H1 (cell line): ENCODE data around the gene TRIM6. TPM values are rescaled to one million over a fixed set of nuclear protein-coding genes. Genes with fewer than 3 reads are reported as not detected.

Experiments used
- CTCF ChIA-PET: fragments of 300-600 bp; sonication (Branson Sonifier 250); formaldehyde crosslinking; loops from one replicate; lab custom pipeline; 2021; ENCODE audit not compliant: partially characterized antibody; lab: Charles Lee
- POLR2A ChIA-PET: fragments of 300-600 bp; sonication (Branson Sonifier 250); formaldehyde crosslinking; loops from one replicate; lab custom pipeline; 2021; ENCODE audit warnings: inconsistent platforms; ENCODE audit not compliant: partially characterized antibody; lab: Charles Lee
- DNase-seq, 2 experiments: peaks; one replicate each; pipeline versions ENCODE4 v3.0.0 to v3.0.0-alpha.2; 2010 to 2022; ENCODE audit warnings: low spot score in 2 of 2, low read depth in 1 of 2, mixed read lengths in 1 of 2
- FAIRE-seq: peaks from 2 replicates; lab custom pipeline; 2011; peaks lifted over from hg19 to GRCh38; lab: Jason Lieb, UNC
- H2AFZ ChIP-seq: 2 replicates; pipeline ENCODE4 v1.8.1; 2012; ENCODE audit warnings: low read length, inconsistent platforms
- H2AK5ac ChIP-seq: 2 replicates; pipeline ENCODE4 v1.6.1; 2013; ENCODE audit warnings: low read depth, low read length
- H2BK120ac ChIP-seq: replicated peaks from 2 replicates; pipeline ENCODE3; 2013; ENCODE audit warnings: low read depth, low read length, inconsistent platforms
- H2BK12ac ChIP-seq: 2 replicates; pipeline ENCODE4 v1.6.1; 2013; ENCODE audit warnings: low read depth, low read length
- H2BK15ac ChIP-seq: 2 replicates; pipeline ENCODE4 v1.6.1; 2013; ENCODE audit warnings: low read length
- H2BK20ac ChIP-seq: 2 replicates; pipeline ENCODE4 v1.6.1; 2013; ENCODE audit warnings: low read length
- H2BK5ac ChIP-seq: 2 replicates; pipeline ENCODE4 v1.6.1; 2013; ENCODE audit warnings: low read depth, low read length
- H3K14ac ChIP-seq: 2 replicates; pipeline ENCODE4 v1.6.1; 2013; ENCODE audit warnings: inconsistent platforms; ENCODE audit not compliant: insufficient read length
- H3K18ac ChIP-seq: 2 replicates; pipeline ENCODE4 v1.6.1; 2013; ENCODE audit warnings: low read length; ENCODE audit errors: extremely low read depth
- H3K23ac ChIP-seq: 2 replicates; pipeline ENCODE4 v1.6.1; 2013; ENCODE audit warnings: inconsistent platforms; ENCODE audit not compliant: insufficient read length
- H3K23me2 ChIP-seq: 2 replicates; pipeline ENCODE4 v1.6.1; 2013; ENCODE audit warnings: low read depth, low read length
- H3K27ac ChIP-seq: 2 replicates; pipeline ENCODE4 v1.6.1; 2011; ENCODE audit warnings: low read depth, low read length, inconsistent platforms
- H3K27me3 ChIP-seq, 4 experiments: replicated peaks in 1 of 4; 1 replicate in 1 of 4; 2 replicates in 3 of 4; pipeline versions ENCODE4 v1.6.1 to v1.8.1; 2011 to 2013; ENCODE audit warnings: low read length in 3 of 4, mild to moderate bottlenecking in 3 of 4, inconsistent platforms in 2 of 4, mixed read lengths in 2 of 4, moderate library complexity in 1 of 4; ENCODE audit not compliant: control insufficient read depth in 3 of 4, insufficient read depth in 3 of 4; ENCODE audit errors: extremely low read depth in 1 of 4
- H3K36me3 ChIP-seq, 4 experiments: 2 replicates each; pipeline versions ENCODE4 v1.6.1 to v1.8.1; 2011 to 2013; ENCODE audit warnings: mild to moderate bottlenecking in 4 of 4, low read length in 3 of 4, moderate library complexity in 2 of 4, control low read depth in 1 of 4, inconsistent platforms in 1 of 4; ENCODE audit not compliant: insufficient read depth in 4 of 4, control insufficient read depth in 2 of 4
- H3K4ac ChIP-seq: replicated peaks from 2 replicates; pipeline ENCODE3; 2013; ENCODE audit warnings: low read length, low read depth, mixed read lengths, inconsistent platforms; ENCODE audit not compliant: insufficient read length
- H3K4me1 ChIP-seq, 4 experiments: replicated peaks in 1 of 4; 1 replicate in 1 of 4; 2 replicates in 3 of 4; pipeline versions ENCODE4 v1.6.1 to v1.8.1; 2011 to 2013; ENCODE audit warnings: low read length in 3 of 4, inconsistent platforms in 2 of 4, mixed read lengths in 1 of 4; ENCODE audit not compliant: insufficient read depth in 4 of 4, control insufficient read depth in 3 of 4
- H3K4me2 ChIP-seq, 2 experiments: 2 replicates each; pipeline versions ENCODE4 v1.6.1 to v1.8.1; 2011 to 2013; ENCODE audit warnings: low read depth in 2 of 2, low read length in 2 of 2, control low read depth in 1 of 2, inconsistent platforms in 1 of 2, mild to moderate bottlenecking in 1 of 2; ENCODE audit not compliant: insufficient read depth in 1 of 2
- H3K4me3 ChIP-seq, 4 experiments: fragments of 200-600, 300-600 bp in 1 of 4; sonication (generic), shearing (Covaris generic), sonication (Bioruptor Twin) in 1 of 4; 2 replicates each; pipeline versions ENCODE4 v1.5.1 to v1.8.1; 2011 to 2016; ENCODE audit warnings: low read length in 4 of 4, low read depth in 3 of 4, control low read depth in 2 of 4, inconsistent platforms in 2 of 4, mild to moderate bottlenecking in 2 of 4, mixed read lengths in 1 of 4, moderate library complexity in 1 of 4; ENCODE audit not compliant: insufficient read depth in 2 of 4; ENCODE audit errors: extremely low read depth in 1 of 4
- H3K56ac ChIP-seq: replicated peaks from 2 replicates; pipeline ENCODE3; 2013; ENCODE audit warnings: low read depth, mild to moderate bottlenecking, mixed read lengths, low read length, inconsistent platforms; ENCODE audit not compliant: insufficient read length
- H3K79me1 ChIP-seq: 2 replicates; pipeline ENCODE4 v1.6.1; 2013; ENCODE audit warnings: low read depth, low read length, control low read depth
- H3K79me2 ChIP-seq, 2 experiments: 2 replicates each; pipeline versions ENCODE4 v1.6.1 to v1.8.1; 2012 to 2013; ENCODE audit warnings: low read length in 2 of 2, mild to moderate bottlenecking in 2 of 2, inconsistent platforms in 1 of 2; ENCODE audit not compliant: insufficient read depth in 2 of 2, control insufficient read depth in 1 of 2
- H3K9ac ChIP-seq, 4 experiments: replicated peaks in 1 of 4; 1 replicate in 1 of 4; 2 replicates in 3 of 4; pipeline versions ENCODE4 v1.6.1 to v1.8.1; 2011 to 2013; ENCODE audit warnings: low read depth in 3 of 4, low read length in 3 of 4, control low read depth in 2 of 4, mild to moderate bottlenecking in 2 of 4, moderate library complexity in 2 of 4, inconsistent platforms in 1 of 4; ENCODE audit errors: extremely low read depth in 1 of 4
- H3K9me3 ChIP-seq, 2 experiments: 2 replicates each; pipeline versions ENCODE4 v1.6.1 to v1.8.1; 2012 to 2013; ENCODE audit warnings: mild to moderate bottlenecking in 2 of 2, moderate library complexity in 2 of 2, control low read depth in 1 of 2, inconsistent platforms in 1 of 2, low read depth in 1 of 2, low read length in 1 of 2, mixed read lengths in 1 of 2; ENCODE audit not compliant: insufficient read depth in 2 of 2
- H4K20me1 ChIP-seq, 2 experiments: replicated peaks in 1 of 2; 2 replicates each; pipeline versions ENCODE3 to v1.8.1; 2011 to 2013; ENCODE audit warnings: inconsistent platforms in 2 of 2, low read length in 2 of 2, mild to moderate bottlenecking in 1 of 2; ENCODE audit not compliant: insufficient read depth in 2 of 2, control insufficient read depth in 1 of 2
- H4K5ac ChIP-seq: 2 replicates; pipeline ENCODE4 v1.6.1; 2013; ENCODE audit warnings: low read length, low read depth, mixed read lengths, inconsistent platforms; ENCODE audit not compliant: insufficient read length
- H4K8ac ChIP-seq: 2 replicates; pipeline ENCODE4 v1.8.0; 2013; ENCODE audit warnings: mild to moderate bottlenecking, moderate library complexity, low read length, inconsistent platforms; ENCODE audit not compliant: insufficient read depth; ENCODE audit errors: extremely low read depth
- H4K91ac ChIP-seq: replicated peaks from 2 replicates; pipeline ENCODE3; 2013; ENCODE audit warnings: low read length, mixed read lengths, inconsistent platforms; ENCODE audit not compliant: insufficient read length
- FOSL1 ChIP-seq: IDR thresholded peaks from 2 replicates; pipeline ENCODE4 v1.6.1; 2011; ENCODE audit warnings: mild to moderate bottlenecking, low read depth, low read length, moderate library complexity; ENCODE audit not compliant: insufficient read depth
- KDM1A ChIP-seq: fragments of 200-600, 300-600 bp; sonication (generic); IDR thresholded peaks from 2 replicates; pipeline ENCODE4 v1.7.1; 2016; ENCODE audit warnings: mild to moderate bottlenecking, low read length, borderline replicate concordance
- RAD21 ChIP-seq, 2 experiments: IDR thresholded peaks in 1 of 2; conservative IDR thresholded peaks in 1 of 2; 2 replicates each; pipeline ENCODE4 v1.6.1; 2011; ENCODE audit warnings: low read depth in 2 of 2, low read length in 2 of 2, improper control_type of control experiment in 1 of 2, inconsistent platforms in 1 of 2, mild to moderate bottlenecking in 1 of 2, moderate library complexity in 1 of 2
- SP4 ChIP-seq: IDR thresholded peaks from 2 replicates; pipeline ENCODE4 v1.6.1; 2012; ENCODE audit warnings: low read length, inconsistent platforms
- WGBS, 2 experiments: shearing (Covaris generic) in 1 of 2; methylation state at CpG; one replicate each; pipeline versions ENCODE4 v1.1.6 to v1.1.7; 2013 to 2015; ENCODE audit warnings: low lambda C conversion rate in 2 of 2, mixed read lengths in 2 of 2, inconsistent platforms in 1 of 2, low coverage in 1 of 2, missing lambda C conversion rate in 1 of 2; ENCODE audit not compliant: insufficient replicate concordance in 2 of 2, insufficient coverage in 1 of 2, insufficient read length in 1 of 2; ENCODE audit errors: extremely low coverage in 1 of 2, missing lambda C conversion rate in 1 of 2; 5-methylcytosine and 5-hydroxymethylcytosine counted together
- polyA plus RNA-seq, 7 experiments: library from polyadenylated mRNA; depleted of rRNA in 3 of 7; stranded (reverse) in 5 of 7; unstranded in 2 of 7; fragments of >200 nt in 5 of 7; fragments of 200-250 nt in 2 of 7; gene quantifications; 1 replicate in 5 of 7; 2 replicates in 1 of 7; 4 replicates in 1 of 7; pipeline versions ENCODE4 v1.2.1 to v1.2.3, GENCODE V29; 2011 to 2013; ENCODE audit warnings: missing spikeins in 2 of 7, mixed read lengths in 2 of 7
- total RNA-seq: library from RNA; stranded (reverse); fragmentation: NEBNext Ultra II Directional; extraction: Animal tissue kit (Norgen Biotek cat#: 25700); gene quantifications from 2 replicates; pipeline ENCODE4 v1.2.1, GENCODE V29; 2021
- TF ChIP-seq, protein P1 (sequence below), 3 experiments: IDR thresholded peaks; 1 replicate in 2 of 3; 2 replicates in 1 of 3; pipeline versions ENCODE4 v1.5.1 to v1.6.1; 2011; ENCODE audit warnings: low read length in 3 of 3, mild to moderate bottlenecking in 3 of 3, inconsistent platforms in 2 of 3, low read depth in 1 of 3, moderate library complexity in 1 of 3; ENCODE audit not compliant: insufficient read depth in 1 of 3; ENCODE audit errors: control extremely low read depth in 1 of 3

TRIM6 gene
- total and polyA plus RNA-seq, 2 of the 8 experiments (the other 6 are each of a cell fraction or from before 2014, with no cell fraction given): 21.6 to 23.3 TPM

DNA sequence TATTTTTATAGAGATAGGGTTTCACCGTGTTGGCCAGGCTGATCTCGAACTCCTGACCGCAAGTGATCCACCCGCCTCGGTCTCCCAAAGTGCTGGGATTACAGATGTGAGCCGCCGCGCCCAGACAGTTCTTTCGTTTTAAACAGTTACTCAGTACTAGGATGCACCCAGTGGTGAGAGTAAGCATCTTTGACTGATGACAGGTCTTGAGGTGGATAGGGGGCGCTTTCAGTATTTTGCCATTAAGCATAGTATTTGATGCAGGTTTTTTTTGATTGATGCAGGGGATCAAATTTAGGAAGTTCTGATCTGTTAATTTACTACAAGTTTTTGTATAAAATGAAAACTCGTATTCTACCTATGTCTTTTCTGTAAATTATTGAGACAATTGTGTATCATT is 15.2 kb downstream of the TRIM6 start:
- H4K91ac ChIP-seq: no peak overlapping the region
- H4K8ac ChIP-seq: no peak overlapping the region
- no peak for DNase-seq
- H3K23ac ChIP-seq: no peak overlapping the region
- no peak overlapping the region for H2BK12ac ChIP-seq
- no peak overlapping the region for H2BK120ac ChIP-seq
- no peak overlapping the region for H3K4me2 ChIP-seq
- H3K4ac ChIP-seq: no peak overlapping the region
- no peak overlapping the region for H3K14ac ChIP-seq
- no peaks in the 10 kb centered on the region for H3K27me3 ChIP-seq
- no peaks in the 10 kb centered on the region for H3K4me1 ChIP-seq
- H2BK5ac ChIP-seq: no peak overlapping the region
- H3K36me3 ChIP-seq: peaks cover 4 to 30% (median 23%) of the 10 kb centered on the region in 4 experiments; a peak in 7 of 8 replicates
- WGBS, 2 experiments: 86% methylated on average over 11 of the region's 11 CpGs; no CpG with 5 or more reads in 1 of the 2 experiments
- H2BK15ac ChIP-seq: no peak overlapping the region
- no peaks in the 10 kb centered on the region for H4K20me1 ChIP-seq
- TF ChIP-seq, protein P1, sequence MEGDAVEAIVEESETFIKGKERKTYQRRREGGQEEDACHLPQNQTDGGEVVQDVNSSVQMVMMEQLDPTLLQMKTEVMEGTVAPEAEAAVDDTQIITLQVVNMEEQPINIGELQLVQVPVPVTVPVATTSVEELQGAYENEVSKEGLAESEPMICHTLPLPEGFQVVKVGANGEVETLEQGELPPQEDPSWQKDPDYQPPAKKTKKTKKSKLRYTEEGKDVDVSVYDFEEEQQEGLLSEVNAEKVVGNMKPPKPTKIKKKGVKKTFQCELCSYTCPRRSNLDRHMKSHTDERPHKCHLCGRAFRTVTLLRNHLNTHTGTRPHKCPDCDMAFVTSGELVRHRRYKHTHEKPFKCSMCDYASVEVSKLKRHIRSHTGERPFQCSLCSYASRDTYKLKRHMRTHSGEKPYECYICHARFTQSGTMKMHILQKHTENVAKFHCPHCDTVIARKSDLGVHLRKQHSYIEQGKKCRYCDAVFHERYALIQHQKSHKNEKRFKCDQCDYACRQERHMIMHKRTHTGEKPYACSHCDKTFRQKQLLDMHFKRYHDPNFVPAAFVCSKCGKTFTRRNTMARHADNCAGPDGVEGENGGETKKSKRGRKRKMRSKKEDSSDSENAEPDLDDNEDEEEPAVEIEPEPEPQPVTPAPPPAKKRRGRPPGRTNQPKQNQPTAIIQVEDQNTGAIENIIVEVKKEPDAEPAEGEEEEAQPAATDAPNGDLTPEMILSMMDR (IDR thresholded peaks at IDR 0.05; ENCODE audit: control extremely low read depth in 1 of 3, insufficient read depth in 1 of 3, low read depth in 1 of 3, low read length in 3 of 3): peak in 2 of 3 experiments; percentile 45 to 91; a peak in 3 of 4 replicates
- no peak for TF ChIP-seq SP4
- TF ChIP-seq KDM1A: no peak
- no peak for TF ChIP-seq FOSL1
- TF ChIP-seq RAD21 (IDR thresholded peaks at IDR 0.05 in 1 of 2, conservative IDR thresholded peaks at IDR 0.05 in 1 of 2; ENCODE audit: low read depth in 2 of 2, low read length in 2 of 2): peak; percentile 46 to 49
- H3K56ac ChIP-seq: no peak overlapping the region
- no peak overlapping the region for H2AK5ac ChIP-seq
- H4K5ac ChIP-seq: no peak overlapping the region
- no peaks in the 10 kb centered on the region for H3K79me1 ChIP-seq
- H3K23me2 ChIP-seq: no peaks in the 10 kb centered on the region
- H3K18ac ChIP-seq: no peak overlapping the region
- POLR2A ChIA-PET: no interaction called here
- no peaks in the 10 kb centered on the region for H3K79me2 ChIP-seq
- FAIRE-seq: no peak
- no peak overlapping the region for H3K27ac ChIP-seq
- H2AFZ ChIP-seq: no peak overlapping the region
- no peak overlapping the region for H2BK20ac ChIP-seq
- no peak overlapping the region for H3K9ac ChIP-seq
- H3K4me3 ChIP-seq: no peak overlapping the region
- H3K9me3 ChIP-seq: no peaks in the 10 kb centered on the region
- CTCF ChIA-PET: interaction anchor here (0.9 to 6.9 kb wide), 6 partner anchors 9 to 185 kb away, joined by 3 to 71 read pairs (median 4); no protein-coding TSS in a partner anchor
